Mammary epithelial cell (primary cell): ENCODE data around the gene MYDGF.

ENCODE experiments used
- EZH2 ChIP-seq: IDR thresholded peaks from 2 replicates; pipeline ENCODE4 v1.6.1; 2012; ENCODE audit warnings: low read length, inconsistent platforms, borderline replicate concordance
- TF ChIP-seq, protein P1 (sequence below), 2 donors: IDR thresholded peaks in 1 of 2; conservative IDR thresholded peaks in 1 of 2; 2 replicates each; pipeline ENCODE4 v1.5.1; 2011 to 2012; ENCODE audit warnings: inconsistent platforms in 2 of 2, low read length in 2 of 2, mild to moderate bottlenecking in 2 of 2, control low read depth in 1 of 2, low read depth in 1 of 2; ENCODE audit not compliant: insufficient read depth in 1 of 2; ENCODE audit errors: extremely low read depth in 1 of 2

GRCh38 chr19:4709440-4710280, 39.5 kb upstream of the MYDGF start:
- TF ChIP-seq, protein P1, sequence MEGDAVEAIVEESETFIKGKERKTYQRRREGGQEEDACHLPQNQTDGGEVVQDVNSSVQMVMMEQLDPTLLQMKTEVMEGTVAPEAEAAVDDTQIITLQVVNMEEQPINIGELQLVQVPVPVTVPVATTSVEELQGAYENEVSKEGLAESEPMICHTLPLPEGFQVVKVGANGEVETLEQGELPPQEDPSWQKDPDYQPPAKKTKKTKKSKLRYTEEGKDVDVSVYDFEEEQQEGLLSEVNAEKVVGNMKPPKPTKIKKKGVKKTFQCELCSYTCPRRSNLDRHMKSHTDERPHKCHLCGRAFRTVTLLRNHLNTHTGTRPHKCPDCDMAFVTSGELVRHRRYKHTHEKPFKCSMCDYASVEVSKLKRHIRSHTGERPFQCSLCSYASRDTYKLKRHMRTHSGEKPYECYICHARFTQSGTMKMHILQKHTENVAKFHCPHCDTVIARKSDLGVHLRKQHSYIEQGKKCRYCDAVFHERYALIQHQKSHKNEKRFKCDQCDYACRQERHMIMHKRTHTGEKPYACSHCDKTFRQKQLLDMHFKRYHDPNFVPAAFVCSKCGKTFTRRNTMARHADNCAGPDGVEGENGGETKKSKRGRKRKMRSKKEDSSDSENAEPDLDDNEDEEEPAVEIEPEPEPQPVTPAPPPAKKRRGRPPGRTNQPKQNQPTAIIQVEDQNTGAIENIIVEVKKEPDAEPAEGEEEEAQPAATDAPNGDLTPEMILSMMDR (conservative IDR thresholded peaks at IDR 0.05 in 1 of 2, IDR thresholded peaks at IDR 0.05 in 1 of 2; ENCODE audit: extremely low read depth in 1 of 2, insufficient read depth in 1 of 2, low read depth in 1 of 2, low read length in 2 of 2) = no peak
- TF ChIP-seq EZH2 = no peak
